ENCODE results near the gene PDCD2L.
"Not testable (repeated sequence)": the region's sequence is repeated elsewhere in the genome, so short reads cannot be mapped to it uniquely, and the experiment has no call there.

PDCD2L gene

GRCh38 chr19:34365463-34366401 is 38.5 kb upstream of the PDCD2L start:
- peak overlapping the region; percentile 63 for H3K4me3 ChIP-seq (ENCODE audit: low read length)
- DNase-seq (ENCODE audit: low read depth), result no peak
- TF ChIP-seq, protein P1, sequence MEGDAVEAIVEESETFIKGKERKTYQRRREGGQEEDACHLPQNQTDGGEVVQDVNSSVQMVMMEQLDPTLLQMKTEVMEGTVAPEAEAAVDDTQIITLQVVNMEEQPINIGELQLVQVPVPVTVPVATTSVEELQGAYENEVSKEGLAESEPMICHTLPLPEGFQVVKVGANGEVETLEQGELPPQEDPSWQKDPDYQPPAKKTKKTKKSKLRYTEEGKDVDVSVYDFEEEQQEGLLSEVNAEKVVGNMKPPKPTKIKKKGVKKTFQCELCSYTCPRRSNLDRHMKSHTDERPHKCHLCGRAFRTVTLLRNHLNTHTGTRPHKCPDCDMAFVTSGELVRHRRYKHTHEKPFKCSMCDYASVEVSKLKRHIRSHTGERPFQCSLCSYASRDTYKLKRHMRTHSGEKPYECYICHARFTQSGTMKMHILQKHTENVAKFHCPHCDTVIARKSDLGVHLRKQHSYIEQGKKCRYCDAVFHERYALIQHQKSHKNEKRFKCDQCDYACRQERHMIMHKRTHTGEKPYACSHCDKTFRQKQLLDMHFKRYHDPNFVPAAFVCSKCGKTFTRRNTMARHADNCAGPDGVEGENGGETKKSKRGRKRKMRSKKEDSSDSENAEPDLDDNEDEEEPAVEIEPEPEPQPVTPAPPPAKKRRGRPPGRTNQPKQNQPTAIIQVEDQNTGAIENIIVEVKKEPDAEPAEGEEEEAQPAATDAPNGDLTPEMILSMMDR (conservative IDR thresholded peaks at IDR 0.05; ENCODE audit: low read depth, low read length), result no peak

DNA sequence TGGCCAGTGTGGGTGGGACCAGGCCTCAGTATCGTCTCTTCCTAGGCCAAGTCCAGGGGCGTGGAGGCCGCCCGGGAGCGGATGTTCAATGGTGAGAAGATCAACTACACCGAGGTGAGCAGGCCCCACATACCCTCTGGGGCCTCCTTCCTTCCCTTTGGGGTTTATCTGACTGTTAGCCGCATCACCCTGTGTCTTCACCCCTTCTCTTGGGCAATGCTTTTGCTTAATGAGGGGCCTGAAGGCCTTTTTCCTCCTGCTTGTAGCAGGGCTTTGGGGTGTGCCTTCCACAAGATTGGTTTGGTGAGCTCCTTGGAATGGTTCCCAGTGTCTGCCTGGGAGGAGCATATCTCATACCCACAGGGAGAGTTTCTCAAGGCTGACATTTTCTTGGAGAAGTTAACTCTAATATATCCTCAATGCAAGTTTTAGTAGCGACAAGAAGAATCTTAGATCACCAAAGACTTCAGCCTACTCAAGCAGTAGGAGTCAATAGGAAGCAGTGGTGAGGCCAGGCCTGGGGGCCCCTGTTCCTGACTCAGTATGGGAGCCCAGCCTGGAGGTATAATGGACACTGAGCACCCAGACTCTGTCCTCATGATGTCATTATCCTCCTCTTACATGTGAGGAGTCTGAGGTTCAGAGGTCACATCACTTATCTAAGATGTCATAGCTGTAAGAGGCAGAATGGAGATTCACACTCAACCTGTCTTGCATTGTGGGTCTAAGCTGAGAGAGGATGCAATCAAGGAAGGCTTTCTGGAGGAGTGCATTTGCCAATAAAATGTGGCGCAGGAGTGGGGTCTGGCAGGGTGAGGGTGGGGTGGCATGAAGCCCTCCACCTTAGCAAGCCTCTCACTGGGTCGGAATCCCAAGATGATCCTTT is 37.2 kb upstream of the PDCD2L start:
- DNase-seq (ENCODE audit: low read depth), result no peak
- TF ChIP-seq, protein P1 (conservative IDR thresholded peaks at IDR 0.05; ENCODE audit: low read depth, low read length), result no peak
- H3K4me3 ChIP-seq (ENCODE audit: low read length), result peak overlapping the region; percentile 63

DNA sequence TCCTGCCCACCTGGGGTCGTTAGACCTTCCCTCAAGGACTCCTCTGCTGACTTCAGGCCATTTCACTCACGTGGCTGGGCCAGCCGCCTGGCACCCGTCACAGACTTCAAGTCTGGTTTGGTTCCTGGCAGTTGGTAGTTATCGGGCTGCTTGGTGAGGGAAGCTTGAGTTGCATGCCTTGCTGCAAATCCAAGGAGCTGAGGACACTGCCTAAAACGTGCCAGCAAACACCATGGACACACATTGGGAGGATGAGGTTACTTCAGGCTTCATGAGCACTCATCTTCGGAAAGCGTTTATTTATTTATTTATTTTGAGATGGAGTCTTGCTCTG is 36.6 kb upstream of the PDCD2L start:
- DNase-seq (ENCODE audit: low read depth), result no peak
- no peak overlapping the region for H3K4me3 ChIP-seq (ENCODE audit: low read length)
- TF ChIP-seq, protein P1 (conservative IDR thresholded peaks at IDR 0.05; ENCODE audit: low read depth, low read length), result no peak

DNA sequence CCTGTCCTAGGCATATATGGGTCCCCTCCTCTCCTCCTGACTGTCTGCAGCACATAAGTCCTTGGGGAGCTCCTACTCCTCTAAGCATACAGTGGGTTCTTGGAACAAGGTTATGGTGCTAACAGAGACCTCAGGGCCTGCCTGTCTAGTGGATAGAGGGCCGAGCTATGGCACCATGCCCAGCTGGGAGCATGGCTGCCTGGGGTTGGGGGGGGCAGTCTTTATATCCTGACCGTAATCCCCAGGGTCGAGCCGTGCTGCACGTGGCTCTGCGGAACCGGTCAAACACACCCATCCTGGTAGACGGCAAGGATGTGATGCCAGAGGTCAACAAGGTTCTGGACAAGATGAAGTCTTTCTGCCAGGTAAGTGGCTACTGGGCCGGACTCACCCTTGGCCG is 35.9 kb upstream of the PDCD2L start:
- DNase-seq (ENCODE audit: low read depth), result no peak
- TF ChIP-seq, protein P1 (conservative IDR thresholded peaks at IDR 0.05; ENCODE audit: low read depth, low read length), result no peak
- no peak overlapping the region for H3K4me3 ChIP-seq (ENCODE audit: low read length)

GRCh38 chr19:34369166-34369565 is 35.0 kb upstream of the PDCD2L start:
- H3K4me3 ChIP-seq (ENCODE audit: low read length); DNase-seq (ENCODE audit: low read depth): not testable (repeated sequence)

DNA sequence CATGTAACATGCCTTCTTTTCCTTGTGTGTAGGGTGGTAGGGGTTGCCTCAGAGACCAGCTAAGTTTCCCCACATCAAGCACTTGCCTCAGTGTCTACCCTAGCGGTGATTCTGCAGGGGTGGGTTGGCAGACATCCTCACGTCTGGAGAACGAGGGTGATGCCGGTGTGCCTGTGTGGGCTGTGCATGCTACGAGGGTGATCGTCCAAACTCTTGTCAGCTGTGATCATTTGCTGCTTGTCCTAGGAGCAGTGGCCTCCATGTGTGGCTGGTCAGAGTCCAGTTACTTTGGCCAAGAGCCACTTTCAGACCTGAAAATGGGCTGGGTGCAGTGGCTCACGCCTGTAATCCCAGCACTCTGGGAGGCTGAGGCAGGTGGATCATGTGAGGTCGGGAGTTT is 34.1 kb upstream of the PDCD2L start:
- no peak for DNase-seq (ENCODE audit: low read depth)
- TF ChIP-seq, protein P1 (conservative IDR thresholded peaks at IDR 0.05; ENCODE audit: low read depth, low read length), result no peak
- H3K4me3 ChIP-seq (ENCODE audit: low read length), result no peak overlapping the region

DNA sequence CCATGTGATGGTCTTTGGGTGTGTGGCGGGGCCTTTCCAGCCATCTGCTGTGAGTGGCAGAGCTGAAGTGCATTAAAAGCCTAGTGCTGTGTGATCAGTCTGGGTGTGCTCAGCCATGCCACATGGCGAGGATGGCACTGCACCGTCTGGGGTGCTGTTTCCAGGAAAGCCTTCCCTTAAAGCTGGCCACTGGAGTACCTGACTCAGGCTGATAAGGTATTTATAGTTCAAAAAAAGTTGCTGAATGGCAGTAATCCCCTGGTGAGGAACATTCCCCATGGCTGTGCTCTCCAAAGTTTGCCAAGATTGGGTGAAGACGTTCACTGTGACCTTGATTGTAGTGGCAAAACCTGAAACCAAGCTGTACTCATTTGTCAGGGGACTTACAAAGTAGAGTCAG is 33.2 kb upstream of the PDCD2L start:
- H3K4me3 ChIP-seq (ENCODE audit: low read length), result no peak overlapping the region
- TF ChIP-seq, protein P1 (conservative IDR thresholded peaks at IDR 0.05; ENCODE audit: low read depth, low read length), result no peak
- DNase-seq (ENCODE audit: low read depth), result no peak

All from retinal pigment epithelial cell (primary cell).